Fibroblast of the aortic adventitia (primary cell): ENCODE data around the gene UEVLD. TPM values are rescaled to one million over a fixed set of nuclear protein-coding genes. Genes with fewer than 3 reads are reported as not detected.
A peak's percentile ranks its signal among the peaks of the same experiment; 100 is the strongest.
"Not testable (repeated sequence)": the region's sequence is repeated elsewhere in the genome, so short reads cannot be mapped to it uniquely, and the experiment has no call there.

Experiments used
- DNase-seq: peaks from one replicate; pipeline ENCODE4 v3.0.0-alpha.2; 2010; ENCODE audit warnings: low read depth
- H3K4me3 ChIP-seq: 2 replicates; pipeline ENCODE4 v1.5.1; 2011; ENCODE audit warnings: low read depth, mild to moderate bottlenecking, control low read depth, low read length, moderate library complexity
- CTCF ChIP-seq: IDR thresholded peaks from 2 replicates; pipeline ENCODE4 v1.5.1; 2011; ENCODE audit warnings: mild to moderate bottlenecking, low read length, control low read depth, inconsistent platforms; ENCODE audit not compliant: insufficient read depth
- total RNA-seq: library from RNA; depleted of rRNA; stranded (reverse); fragments of >200 nt; gene quantifications from 2 replicates; pipeline ENCODE4 v1.2.3, GENCODE V29; 2012; ENCODE audit warnings: low replicate concordance

The UEVLD gene
- total RNA-seq, 1 donor = 35.2 TPM

- TF ChIP-seq CTCF = no peak
- DNase-seq = peak; percentile 48
- H3K4me3 ChIP-seq = no peak overlapping the region
These were observed 22.7 kb upstream of the UEVLD start for GRCh38 chr11:18611196-18611595.

DNA sequence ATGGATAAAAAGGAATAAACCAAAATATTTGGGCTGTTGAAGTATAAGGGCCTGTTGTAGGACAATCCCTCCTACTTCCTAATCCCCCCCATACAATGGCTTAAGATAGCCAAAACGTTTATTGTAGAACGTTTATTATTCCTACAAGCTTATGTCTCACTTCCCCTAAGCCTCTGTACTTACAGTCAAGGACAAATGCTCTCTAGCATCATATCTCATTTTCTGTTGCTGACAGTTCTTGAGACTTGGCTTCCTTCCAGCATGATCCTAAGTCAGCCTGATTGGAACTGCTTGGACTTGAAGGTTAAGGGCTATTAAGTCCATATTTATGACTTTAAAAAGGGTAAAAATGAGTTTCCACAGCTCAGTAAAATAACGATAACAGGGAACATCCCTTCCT, 19.8 kb upstream of the UEVLD start:
- H3K4me3 ChIP-seq = no peak overlapping the region
- TF ChIP-seq CTCF = no peak
- DNase-seq = no peak

GRCh38 chr11:18600915-18601569, 12.5 kb upstream of the UEVLD start:
- H3K4me3 ChIP-seq = no peak overlapping the region
- no peak for TF ChIP-seq CTCF
- DNase-seq = no peak

DNA sequence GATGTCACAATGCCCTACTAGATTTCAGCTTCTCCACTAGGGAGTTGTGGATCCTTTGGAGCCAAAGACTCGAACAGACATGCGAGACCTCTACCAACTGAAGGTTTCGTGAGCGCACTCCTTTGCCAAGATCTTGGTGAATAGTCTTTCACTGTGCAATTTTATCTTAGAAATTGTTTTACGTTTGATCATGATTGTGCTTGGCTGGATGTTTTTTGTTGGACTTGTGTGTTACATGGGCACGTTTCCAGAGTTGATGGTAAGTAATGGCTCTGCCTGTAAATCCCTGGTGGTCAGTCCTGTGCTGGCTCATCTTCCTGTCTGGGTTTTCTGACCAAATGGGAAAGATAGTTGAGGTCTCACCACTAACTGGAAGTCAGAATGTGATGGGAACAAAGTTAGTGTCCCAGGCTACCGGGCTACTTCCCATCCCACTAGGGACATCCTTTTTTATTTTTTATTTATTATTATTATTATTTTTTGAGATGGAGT, 11.3 kb upstream of the UEVLD start, which contains the start of gene MISFA:
TSS of gene MISFA (plus strand) at position 51 of the 492 bp plus-strand sequence. CDS start at position 191, 140 bp downstream.
- no peak within 1 kb of the TSS for H3K4me3 ChIP-seq
- peak; percentile 40 for DNase-seq
- TF ChIP-seq CTCF = no peak

- TF ChIP-seq CTCF = no peak
- no peak overlapping the region for H3K4me3 ChIP-seq
- DNase-seq = no peak
These were observed 6.6 kb upstream of the UEVLD start for GRCh38 chr11:18594999-18595749.

- H3K4me3 ChIP-seq, DNase-seq: not testable (repeated sequence)
These were observed 5.6 kb upstream of the UEVLD start for GRCh38 chr11:18594088-18594487.

DNA sequence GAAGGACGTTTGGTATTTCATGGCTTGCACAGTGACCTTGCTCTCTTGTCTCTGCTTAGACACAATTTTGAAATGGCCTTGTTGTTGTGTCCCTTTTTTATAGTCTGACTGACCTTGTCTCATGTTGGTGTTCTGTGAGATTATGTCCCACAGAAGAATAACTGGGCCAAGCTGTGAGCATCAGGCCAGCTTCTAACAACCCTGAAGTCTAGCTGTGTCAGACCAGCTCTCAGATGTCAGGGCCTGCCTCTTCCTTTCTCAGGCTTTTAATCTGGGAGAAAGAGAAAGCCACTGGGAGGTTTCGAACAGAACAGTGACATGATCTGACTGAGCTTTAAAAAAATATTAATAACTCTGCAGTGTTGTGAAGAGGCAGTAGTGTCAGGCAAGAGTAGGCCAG, 2.0 kb upstream of the UEVLD start:
- DNase-seq = no peak
- H3K4me3 ChIP-seq = no peak overlapping the region
- TF ChIP-seq CTCF = no peak
